HEK293 (cell line): ENCODE data around the gene DIP2A.

ENCODE experiments used
- CTCF ChIA-PET: fragments of 350-600 bp; formaldehyde crosslinking; extraction: SDS; loops from one replicate; lab custom pipeline; 2021; ENCODE audit warnings: antibody characterized with exemption; lab: Yijun Ruan, JAX
- POLR2A ChIA-PET: fragments of 300-600 bp; formaldehyde crosslinking; extraction: SDS; loops from one replicate; lab custom pipeline; 2020; ENCODE audit warnings: antibody characterized with exemption, inconsistent platforms; lab: Yijun Ruan, JAX
- H3K27ac ChIP-seq: fragments of 200-500 bp; sonication (Bioruptor generic); 2 replicates; pipeline ENCODE4 v1.5.1; 2014; ENCODE audit warnings: low read depth, low read length, control low read depth, inconsistent platforms; ENCODE audit errors: extremely low read depth
- H3K36me3 ChIP-seq, 2 experiments: fragments of 200-500 bp in 1 of 2; sonication (Bioruptor generic) in 1 of 2; 1 replicate in 1 of 2; 2 replicates in 1 of 2; pipeline ENCODE4 v1.5.1; 2014 to 2017; ENCODE audit warnings: inconsistent platforms in 2 of 2, low read length in 2 of 2; ENCODE audit not compliant: control insufficient read depth in 2 of 2, insufficient read depth in 1 of 2
- H3K4me1 ChIP-seq: fragments of 200-500 bp; sonication (Bioruptor generic); 2 replicates; pipeline ENCODE4 v1.5.1; 2014; ENCODE audit warnings: mild to moderate bottlenecking, low read length, inconsistent platforms; ENCODE audit not compliant: control insufficient read depth, insufficient read depth
- H3K4me3 ChIP-seq: 2 replicates; pipeline ENCODE4 v1.5.1; 2011; ENCODE audit warnings: low read depth, mild to moderate bottlenecking, control low read depth, low read length, moderate library complexity
- H3K9me3 ChIP-seq: fragments of 200-500 bp; sonication (Bioruptor generic); 2 replicates; pipeline ENCODE4 v1.5.1; 2014; ENCODE audit warnings: low read depth, low read length, inconsistent platforms; ENCODE audit not compliant: control insufficient read depth, insufficient read depth
- BCL11B ChIP-seq: fragments of 450-650 bp; formaldehyde crosslinking; IDR thresholded peaks from 2 replicates; pipeline ENCODE4 v1.5.1; 2016; ENCODE audit warnings: low read depth, missing biosample characterization, missing genetic modification characterization
- GFI1B ChIP-seq: fragments of 450-650 bp; formaldehyde crosslinking; IDR thresholded peaks from 2 replicates; pipeline ENCODE4 v1.5.1; 2016; ENCODE audit warnings: missing biosample characterization, missing genetic modification characterization
- GLI2 ChIP-seq: fragments of 450-650 bp; formaldehyde crosslinking; IDR thresholded peaks from 2 replicates; pipeline ENCODE4; 2017; ENCODE audit warnings: missing biosample characterization, missing genetic modification characterization, low read depth, borderline replicate concordance
- KLF7 ChIP-seq: fragments of 450-650 bp; formaldehyde crosslinking; IDR thresholded peaks from 2 replicates; pipeline ENCODE4 v1.5.1; 2016; ENCODE audit warnings: missing biosample characterization, missing genetic modification characterization, borderline replicate concordance
- ZBTB1 ChIP-seq: fragments of 450-650 bp; formaldehyde crosslinking; IDR thresholded peaks from 2 replicates; pipeline ENCODE4 v1.5.1; 2016; ENCODE audit warnings: missing biosample characterization, missing genetic modification characterization
- ZBTB21 ChIP-seq: fragments of 450-650 bp; formaldehyde crosslinking; IDR thresholded peaks from 2 replicates; pipeline ENCODE4 v1.5.1; 2017; ENCODE audit warnings: missing biosample characterization, missing genetic modification characterization
- ZBTB48 ChIP-seq: fragments of 450-650 bp; formaldehyde crosslinking; IDR thresholded peaks from 2 replicates; pipeline ENCODE4 v1.5.1; 2016; ENCODE audit warnings: missing biosample characterization, missing genetic modification characterization
- ZBTB7A ChIP-seq: fragments of 450-650 bp; formaldehyde crosslinking; IDR thresholded peaks from 2 replicates; pipeline ENCODE4 v1.5.1; 2016; ENCODE audit warnings: low read depth, missing biosample characterization, missing genetic modification characterization
- ZNF112 ChIP-seq: fragments of 450-650 bp; formaldehyde crosslinking; IDR thresholded peaks from 2 replicates; pipeline ENCODE4 v1.5.0; 2017; ENCODE audit warnings: missing biosample characterization, missing genetic modification characterization
- ZNF133 ChIP-seq: fragments of 450-650 bp; formaldehyde crosslinking; IDR thresholded peaks from 2 replicates; pipeline ENCODE4 v1.5.1; 2016; ENCODE audit warnings: missing biosample characterization, missing genetic modification characterization
- ZNF169 ChIP-seq: fragments of 450-650 bp; formaldehyde crosslinking; IDR thresholded peaks from 2 replicates; pipeline ENCODE4 v1.5.1; 2016; ENCODE audit warnings: missing biosample characterization, missing genetic modification characterization
- ZNF18 ChIP-seq: fragments of 450-650 bp; formaldehyde crosslinking; IDR thresholded peaks from 2 replicates; pipeline ENCODE4 v1.5.1; 2016; ENCODE audit warnings: missing biosample characterization, missing genetic modification characterization
- ZNF184 ChIP-seq: fragments of 450-650 bp; IDR thresholded peaks from 2 replicates; pipeline ENCODE4 v1.5.1; 2018; ENCODE audit warnings: missing biosample characterization, mild to moderate bottlenecking, missing genetic modification characterization
- ZNF202 ChIP-seq: fragments of 450-650 bp; formaldehyde crosslinking; IDR thresholded peaks from 2 replicates; pipeline ENCODE4 v1.5.1; 2016; ENCODE audit warnings: missing biosample characterization, missing genetic modification characterization, borderline replicate concordance
- ZNF302 ChIP-seq: fragments of 450-650 bp; formaldehyde crosslinking; IDR thresholded peaks from 2 replicates; pipeline ENCODE4 v1.5.1; 2016; ENCODE audit warnings: missing biosample characterization, missing genetic modification characterization, low read depth
- ZNF473 ChIP-seq: fragments of 450-650 bp; formaldehyde crosslinking; IDR thresholded peaks from 2 replicates; pipeline ENCODE4 v1.5.1; 2017; ENCODE audit warnings: missing biosample characterization, missing genetic modification characterization
- ZNF513 ChIP-seq: fragments of 450-650 bp; IDR thresholded peaks from 2 replicates; pipeline ENCODE4 v1.5.1; 2018; ENCODE audit warnings: missing biosample characterization, missing genetic modification characterization
- ZNF518A ChIP-seq: fragments of 450-650 bp; formaldehyde crosslinking; conservative IDR thresholded peaks from 2 replicates; pipeline ENCODE4 v1.5.1; 2016; ENCODE audit warnings: low read depth, missing biosample characterization, missing genetic modification characterization
- ZNF521 ChIP-seq: fragments of 450-650 bp; formaldehyde crosslinking; IDR thresholded peaks from 2 replicates; pipeline ENCODE4 v1.5.1; 2017; ENCODE audit warnings: missing biosample characterization, mild to moderate bottlenecking, missing genetic modification characterization
- ZNF558 ChIP-seq: fragments of 450-650 bp; formaldehyde crosslinking; IDR thresholded peaks from 2 replicates; pipeline ENCODE4 v1.5.1; 2016; ENCODE audit warnings: missing biosample characterization, missing genetic modification characterization
- ZNF707 ChIP-seq: fragments of 450-650 bp; formaldehyde crosslinking; IDR thresholded peaks from 2 replicates; pipeline ENCODE4 v1.5.1; 2016; ENCODE audit warnings: missing biosample characterization, missing genetic modification characterization
- ZNF747 ChIP-seq: fragments of 450-650 bp; formaldehyde crosslinking; IDR thresholded peaks from 2 replicates; pipeline ENCODE4 v1.5.1; 2016; ENCODE audit warnings: missing biosample characterization, missing genetic modification characterization
- ZNF791 ChIP-seq: fragments of 450-650 bp; formaldehyde crosslinking; IDR thresholded peaks from 2 replicates; pipeline ENCODE4 v1.5.1; 2016; ENCODE audit warnings: missing biosample characterization, missing genetic modification characterization

DIP2A gene

GRCh38 chr21:46412521-46413364 is 45.9 kb upstream of the DIP2A start:
- H3K4me3 ChIP-seq = no peak overlapping the region
- POLR2A ChIA-PET = no interaction called here
- CTCF ChIA-PET = interaction anchor here (0.7 kb wide), 1 partner anchor 108 kb away, joined by 3 read pairs; no protein-coding TSS in a partner anchor
- TF ChIP-seq ZNF133 (no peak), ZBTB7A (no peak), ZNF791 (tag by site-specific recombination) (no peak), ZBTB1 (tag by site-specific recombination) (no peak), ZNF302 (tag by site-specific recombination) (no peak)
- H3K36me3 ChIP-seq = peaks cover 34 to 71% of the 10 kb centered on the region in 2 experiments
- H3K9me3 ChIP-seq = no peaks in the 10 kb centered on the region
- no peaks in the 10 kb centered on the region for H3K4me1 ChIP-seq
- no peak overlapping the region for H3K27ac ChIP-seq

GRCh38 chr21:46413365-46413696 is 45.4 kb upstream of the DIP2A start:
- peaks cover 29 to 73% of the 10 kb centered on the region in 2 experiments for H3K36me3 ChIP-seq
- POLR2A ChIA-PET = no interaction called here
- no peak overlapping the region for H3K4me3 ChIP-seq
- no peaks in the 10 kb centered on the region for H3K9me3 ChIP-seq
- H3K27ac ChIP-seq = no peak overlapping the region
- CTCF ChIA-PET = no interaction called here
- TF ChIP-seq ZNF513 (tag by site-specific recombination) (no peak), ZNF202 (tag by site-specific recombination) (no peak), ZNF112 (no peak), ZBTB48 (tag by site-specific recombination) (no peak), ZNF18 (tag by site-specific recombination) (no peak), BCL11B (tag by site-specific recombination) (no peak), ZNF747 (tag by site-specific recombination) (no peak), ZBTB1 (tag by site-specific recombination) (no peak), ZNF707 (tag by site-specific recombination) (no peak), GFI1B (tag by site-specific recombination) (no peak), ZNF558 (tag by site-specific recombination) (no peak), GLI2 (tag by site-specific recombination) (no peak), ZBTB21 (tag by site-specific recombination) (no peak)
- H3K4me1 ChIP-seq = no peaks in the 10 kb centered on the region

- ChIA-PET CTCF (no interaction called here), POLR2A (no interaction called here)
- Histone ChIP-seq H3K27ac (no peak overlapping the region), H3K9me3 (no peaks in the 10 kb centered on the region), H3K4me3 (no peak overlapping the region), H3K4me1 (no peaks in the 10 kb centered on the region), H3K36me3 (peaks cover 17 to 85% of the 10 kb centered on the region in 2 experiments)
- TF ChIP-seq ZNF169 (tag by site-specific recombination) (no peak), ZNF473 (no peak), ZBTB7A (no peak), ZNF521 (no peak), KLF7 (no peak), ZNF184 (tag by site-specific recombination) (no peak), ZNF518A (tag by site-specific recombination) (no peak)
Observed at GRCh38 chr21:46414965-46415275, 43.8 kb upstream of the DIP2A start.
